Left hindlimb (tissue), 1 donor: ENCODE results near the gene CTDSP2.
A peak's percentile ranks its signal among the peaks of the same experiment; 100 is the strongest.

Source experiments
- DNase-seq: peaks from one replicate; pipeline ENCODE4 v3.0.0-alpha.2; 2018

CTDSP2 gene

GRCh38 chr12:57813111-57813970, 33.2 kb downstream of the CTDSP2 start:
- no peak for DNase-seq

- no peak for DNase-seq
Measured at GRCh38 chr12:57811028-57811755, 35.3 kb downstream of the CTDSP2 start.

- no peak for DNase-seq
Measured at GRCh38 chr12:57810450-57810849, 36.1 kb downstream of the CTDSP2 start.

- DNase-seq, result no peak
Measured at GRCh38 chr12:57809425-57809824, 37.1 kb downstream of the CTDSP2 start.

- no peak for DNase-seq
Measured at GRCh38 chr12:57808351-57808750, 38.2 kb downstream of the CTDSP2 start.

GRCh38 chr12:57807285-57807684, 39.2 kb downstream of the CTDSP2 start:
- no peak for DNase-seq

GRCh38 chr12:57806677-57807076, 39.9 kb downstream of the CTDSP2 start:
- no peak for DNase-seq

GRCh38 chr12:57803319-57803893, 43.1 kb downstream of the CTDSP2 start:
- no peak for DNase-seq

- DNase-seq, result no peak
Measured at GRCh38 chr12:57802607-57803006, 43.9 kb downstream of the CTDSP2 start.

GRCh38 chr12:57800965-57801364, 45.6 kb downstream of the CTDSP2 start:
- no peak for DNase-seq

GRCh38 chr12:57797933-57798332, 48.6 kb downstream of the CTDSP2 start:
- DNase-seq, result no peak

- DNase-seq, result no peak
Measured at GRCh38 chr12:57796996-57797395, 49.5 kb downstream of the CTDSP2 start.

GRCh38 chr12:57795354-57795753, 51.2 kb downstream of the CTDSP2 start:
- DNase-seq, result no peak

GRCh38 chr12:57793920-57794319, 52.6 kb downstream of the CTDSP2 start:
- DNase-seq, result no peak

GRCh38 chr12:57783861-57784260, 62.7 kb downstream of the CTDSP2 start:
- DNase-seq, result no peak

- DNase-seq, result no peak
Measured at GRCh38 chr12:57783466-57783801, 63.1 kb downstream of the CTDSP2 start.

- DNase-seq, result peak; percentile 94
Measured at GRCh38 chr12:57782608-57783465, 63.7 kb downstream of the CTDSP2 start, which contains the start of gene TSFM. Gene TSFM, plus strand, starts transcription at chr12:57782787. Its CDS starts 15 bp downstream, at chr12:57782802.

GRCh38 chr12:57782243-57782607, 64.3 kb downstream of the CTDSP2 start:
- DNase-seq, result no peak

- DNase-seq, result no peak
Measured at GRCh38 chr12:57781801-57782200, 64.7 kb downstream of the CTDSP2 start.

GRCh38 chr12:57781244-57781643, 65.3 kb downstream of the CTDSP2 start:
- DNase-seq, result no peak

- DNase-seq, result no peak
Measured at GRCh38 chr12:57780284-57780897, 66.1 kb downstream of the CTDSP2 start.

- no peak for DNase-seq
Measured at GRCh38 chr12:57779736-57780135, 66.8 kb downstream of the CTDSP2 start.
